IMR-90 (cell line): ENCODE results near the gene C5.

Experiments
- BHLHE40 ChIP-seq: fragments of 150-350 bp; IDR thresholded peaks from 2 replicates; pipeline ENCODE4 v1.6.1; 2016; ENCODE audit warnings: mild to moderate bottlenecking, low read depth, low read length
- CEBPB ChIP-seq: IDR thresholded peaks from 2 replicates; pipeline ENCODE4 v1.6.1; 2012; ENCODE audit warnings: low read depth, low read length, improper control_type of control experiment
- MXI1 ChIP-seq: IDR thresholded peaks from 2 replicates; pipeline ENCODE4 v1.6.1; 2012; ENCODE audit warnings: low read depth, mild to moderate bottlenecking, low read length, moderate library complexity, borderline replicate concordance
- NFE2L2 ChIP-seq: fragments of 150-350 bp; IDR thresholded peaks from 2 replicates; pipeline ENCODE4 v1.6.1; 2016; ENCODE audit warnings: low read depth, mild to moderate bottlenecking, low read length
- POLR2A ChIP-seq: IDR thresholded peaks from 2 replicates; pipeline ENCODE4 v1.6.1; 2012; ENCODE audit warnings: mild to moderate bottlenecking, low read depth, low read length
- RAD21 ChIP-seq: IDR thresholded peaks from 2 replicates; pipeline ENCODE4 v1.6.1; 2012; ENCODE audit warnings: low read length, improper control_type of control experiment
- RCOR1 ChIP-seq: IDR thresholded peaks from 2 replicates; pipeline ENCODE4 v1.6.1; 2012; ENCODE audit warnings: mild to moderate bottlenecking, low read length, improper control_type of control experiment; ENCODE audit not compliant: insufficient replicate concordance
- SMC3 ChIP-seq: fragments of 150-350 bp; IDR thresholded peaks from 2 replicates; pipeline ENCODE4 v1.6.1; 2016; ENCODE audit warnings: low read depth, mild to moderate bottlenecking, antibody characterized with exemption, low read length, moderate library complexity
- TF ChIP-seq, protein P1 (sequence below): conservative IDR thresholded peaks from 2 replicates; pipeline ENCODE4 v1.5.1; 2012; ENCODE audit warnings: mild to moderate bottlenecking, low read depth, low read length, improper control_type of control experiment
- TF ChIP-seq, protein P2 (sequence below): fragments of 150-350 bp; IDR thresholded peaks from 2 replicates; pipeline ENCODE4 v1.6.1; 2017; ENCODE audit warnings: mild to moderate bottlenecking, antibody characterized with exemption, low read length, low read depth

- TF ChIP-seq, protein P1, sequence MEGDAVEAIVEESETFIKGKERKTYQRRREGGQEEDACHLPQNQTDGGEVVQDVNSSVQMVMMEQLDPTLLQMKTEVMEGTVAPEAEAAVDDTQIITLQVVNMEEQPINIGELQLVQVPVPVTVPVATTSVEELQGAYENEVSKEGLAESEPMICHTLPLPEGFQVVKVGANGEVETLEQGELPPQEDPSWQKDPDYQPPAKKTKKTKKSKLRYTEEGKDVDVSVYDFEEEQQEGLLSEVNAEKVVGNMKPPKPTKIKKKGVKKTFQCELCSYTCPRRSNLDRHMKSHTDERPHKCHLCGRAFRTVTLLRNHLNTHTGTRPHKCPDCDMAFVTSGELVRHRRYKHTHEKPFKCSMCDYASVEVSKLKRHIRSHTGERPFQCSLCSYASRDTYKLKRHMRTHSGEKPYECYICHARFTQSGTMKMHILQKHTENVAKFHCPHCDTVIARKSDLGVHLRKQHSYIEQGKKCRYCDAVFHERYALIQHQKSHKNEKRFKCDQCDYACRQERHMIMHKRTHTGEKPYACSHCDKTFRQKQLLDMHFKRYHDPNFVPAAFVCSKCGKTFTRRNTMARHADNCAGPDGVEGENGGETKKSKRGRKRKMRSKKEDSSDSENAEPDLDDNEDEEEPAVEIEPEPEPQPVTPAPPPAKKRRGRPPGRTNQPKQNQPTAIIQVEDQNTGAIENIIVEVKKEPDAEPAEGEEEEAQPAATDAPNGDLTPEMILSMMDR = no peak
- TF ChIP-seq RAD21 (no peak), NFE2L2 (no peak), SMC3 (no peak), MXI1 (no peak), POLR2A (no peak), BHLHE40 (no peak), CEBPB (no peak), RCOR1 (no peak)
- TF ChIP-seq, protein P2, sequence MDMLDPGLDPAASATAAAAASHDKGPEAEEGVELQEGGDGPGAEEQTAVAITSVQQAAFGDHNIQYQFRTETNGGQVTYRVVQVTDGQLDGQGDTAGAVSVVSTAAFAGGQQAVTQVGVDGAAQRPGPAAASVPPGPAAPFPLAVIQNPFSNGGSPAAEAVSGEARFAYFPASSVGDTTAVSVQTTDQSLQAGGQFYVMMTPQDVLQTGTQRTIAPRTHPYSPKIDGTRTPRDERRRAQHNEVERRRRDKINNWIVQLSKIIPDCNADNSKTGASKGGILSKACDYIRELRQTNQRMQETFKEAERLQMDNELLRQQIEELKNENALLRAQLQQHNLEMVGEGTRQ = no peak
Observed at GRCh38 chr9:120932086-120932823, 117.8 kb downstream of the C5 start.
